ENCODE measurements around the gene ZBTB42.
"Not testable (repeated sequence)": the region's sequence is repeated elsewhere in the genome, so short reads cannot be mapped to it uniquely, and the experiment has no call there.

Gene ZBTB42

DNA sequence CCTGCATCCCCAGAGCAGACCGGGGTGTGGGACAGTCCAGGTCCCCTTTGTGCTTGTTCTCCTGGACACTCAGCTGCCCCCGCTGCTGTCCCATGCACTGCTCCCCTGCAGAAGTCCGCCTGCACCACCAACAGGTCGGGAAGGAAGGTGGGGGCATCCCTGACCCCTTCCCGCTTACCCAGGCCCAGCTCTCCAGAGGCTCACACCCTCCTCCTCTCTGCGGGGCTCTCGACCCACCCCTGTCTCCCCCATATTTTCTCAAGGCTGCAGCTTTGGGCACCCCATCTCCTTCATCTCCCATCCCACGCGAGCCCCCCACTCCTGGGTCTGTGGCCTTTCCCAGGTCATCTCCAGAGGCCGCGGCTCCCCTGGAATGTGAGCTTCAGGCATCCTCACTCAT is 9.4 kb downstream of the ZBTB42 start:
- DNase-seq (ENCODE audit: low spot score), result no peak

DNA sequence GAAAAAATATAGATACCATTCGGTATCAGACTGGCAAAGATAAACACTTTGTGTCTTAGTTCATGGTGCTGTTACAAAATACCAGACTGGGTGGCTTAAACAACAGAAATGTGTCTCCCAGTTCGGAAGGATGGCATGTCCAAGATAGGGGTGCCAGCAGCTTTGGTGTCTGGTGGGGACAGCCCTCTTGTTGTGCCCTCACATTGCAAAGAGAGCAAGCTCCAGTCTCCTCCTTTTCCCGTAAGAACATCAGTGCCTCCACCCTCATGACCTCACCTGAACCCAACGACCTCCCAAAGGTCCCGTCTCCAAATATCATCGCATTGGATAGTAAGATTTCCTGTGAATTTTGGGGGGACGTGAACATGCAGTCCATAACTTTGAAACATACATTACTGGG is 12.4 kb downstream of the ZBTB42 start:
- DNase-seq (ENCODE audit: low spot score), result no peak

DNA sequence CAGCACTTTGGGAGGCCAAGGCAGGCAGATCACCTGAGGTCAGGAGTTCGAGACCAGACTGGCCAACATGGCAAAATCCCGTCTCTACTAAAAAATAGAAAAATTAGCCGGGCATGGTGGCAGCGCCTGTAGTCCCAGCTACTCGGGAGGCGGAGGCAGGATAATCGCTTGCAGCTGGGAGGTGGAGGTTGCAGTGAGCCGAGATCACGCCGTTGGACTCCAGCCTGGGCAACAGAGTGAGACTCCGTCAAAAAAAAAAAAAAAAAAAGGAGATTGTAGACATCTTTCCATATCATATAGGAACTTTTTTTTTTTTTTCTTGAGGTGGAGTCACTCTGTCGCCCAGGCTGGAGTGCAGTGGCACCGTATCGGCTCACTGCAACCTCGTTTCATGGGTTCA is 13.8 kb downstream of the ZBTB42 start:
- not testable (repeated sequence) for DNase-seq (ENCODE audit: low spot score)

DNA sequence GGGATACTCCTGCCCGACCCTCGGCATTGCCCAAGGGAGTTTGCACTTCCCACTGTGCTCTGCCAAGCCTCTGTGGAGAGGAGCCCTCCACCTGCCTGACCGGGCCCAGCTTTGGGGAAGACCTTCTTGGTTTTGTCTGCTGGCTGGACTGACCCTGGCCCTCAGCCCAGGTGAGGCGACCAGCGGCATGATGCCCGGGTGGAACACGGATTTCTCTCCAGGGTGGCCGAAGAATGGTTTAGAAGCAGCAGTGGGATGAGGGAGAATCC is 15.6 kb downstream of the ZBTB42 start:
- no peak for DNase-seq (ENCODE audit: low spot score)

DNA sequence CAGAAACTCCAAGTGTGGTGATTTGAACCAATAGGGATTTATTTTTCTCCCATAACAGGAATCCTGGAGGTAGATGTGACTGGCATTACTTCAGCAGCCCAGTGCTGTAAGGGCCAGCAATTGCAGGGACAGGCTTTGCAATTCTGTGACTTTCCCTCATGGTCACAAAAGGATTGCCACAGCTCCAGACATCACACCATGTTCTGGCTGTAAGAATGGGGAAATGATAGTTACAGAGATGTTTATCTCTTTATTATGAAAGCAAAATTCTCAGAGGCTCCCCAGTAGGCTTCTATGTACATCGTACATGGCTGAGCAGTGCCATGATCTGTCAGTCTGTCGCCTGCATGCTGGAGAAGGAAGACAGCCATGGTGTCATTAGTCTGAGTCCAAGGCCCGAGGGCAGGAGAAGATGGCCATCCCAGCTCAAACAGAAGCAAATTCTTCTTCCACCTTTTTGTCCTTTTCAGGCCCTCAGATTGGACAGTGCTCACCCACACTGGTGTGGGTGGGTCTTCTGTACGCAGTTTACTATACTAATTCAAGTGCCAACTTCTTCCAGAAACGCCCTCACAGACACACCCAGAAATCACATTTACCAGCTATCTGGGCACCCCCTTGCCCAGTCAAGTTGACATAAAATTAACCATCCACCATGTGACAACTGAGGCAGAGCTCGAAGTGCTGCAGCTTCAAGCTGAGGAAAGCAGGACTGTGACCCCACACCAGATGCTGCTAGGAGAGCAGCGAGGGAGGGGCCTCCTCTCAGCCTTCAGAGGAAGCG is 17.2 kb downstream of the ZBTB42 start:
- no peak for DNase-seq (ENCODE audit: low spot score)

DNA sequence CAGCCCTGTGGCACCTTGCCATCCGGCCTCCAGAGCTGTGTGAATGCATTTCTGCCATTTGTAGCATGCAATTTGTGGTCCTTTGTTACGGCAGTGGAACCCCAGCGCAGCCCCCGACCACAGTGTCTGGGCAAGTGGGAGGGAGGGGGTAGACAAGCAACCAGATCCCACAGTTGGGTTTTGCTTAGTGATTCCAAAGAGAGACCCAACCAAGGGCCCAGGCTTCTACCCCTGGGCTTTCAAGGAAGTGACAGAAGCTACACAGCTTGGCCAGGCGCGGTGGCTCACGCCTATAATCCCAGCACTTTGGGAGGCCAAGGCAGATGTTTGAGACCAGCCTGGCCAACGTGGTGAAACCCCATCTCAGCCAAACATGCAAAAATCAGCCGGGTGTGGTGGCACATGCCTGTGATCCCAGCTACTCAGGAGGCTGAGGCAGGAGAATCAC is 17.8 kb downstream of the ZBTB42 start:
- no peak for DNase-seq (ENCODE audit: low spot score)

DNA sequence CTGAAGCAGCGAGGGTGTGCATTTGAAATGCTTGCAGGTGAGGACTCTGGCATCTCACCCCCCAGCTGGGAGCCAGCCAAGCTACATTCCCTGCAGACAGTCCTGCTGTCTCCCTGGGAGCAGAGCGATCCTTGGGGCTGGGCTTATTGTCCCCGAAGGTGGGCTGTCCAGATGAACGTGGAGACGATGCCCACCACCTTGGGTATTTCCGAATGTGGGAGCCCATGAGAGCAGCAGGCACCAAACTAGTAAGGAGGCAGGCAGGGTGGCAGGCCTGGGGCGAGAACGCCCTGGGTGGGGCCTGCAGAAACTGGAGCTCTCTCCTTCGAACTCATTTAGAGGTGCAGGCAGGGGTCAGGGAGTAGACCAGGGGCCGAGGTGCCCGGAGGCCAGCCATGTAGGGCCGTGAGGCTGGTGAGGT is 18.5 kb downstream of the ZBTB42 start:
- no peak for DNase-seq (ENCODE audit: low spot score)

DNA sequence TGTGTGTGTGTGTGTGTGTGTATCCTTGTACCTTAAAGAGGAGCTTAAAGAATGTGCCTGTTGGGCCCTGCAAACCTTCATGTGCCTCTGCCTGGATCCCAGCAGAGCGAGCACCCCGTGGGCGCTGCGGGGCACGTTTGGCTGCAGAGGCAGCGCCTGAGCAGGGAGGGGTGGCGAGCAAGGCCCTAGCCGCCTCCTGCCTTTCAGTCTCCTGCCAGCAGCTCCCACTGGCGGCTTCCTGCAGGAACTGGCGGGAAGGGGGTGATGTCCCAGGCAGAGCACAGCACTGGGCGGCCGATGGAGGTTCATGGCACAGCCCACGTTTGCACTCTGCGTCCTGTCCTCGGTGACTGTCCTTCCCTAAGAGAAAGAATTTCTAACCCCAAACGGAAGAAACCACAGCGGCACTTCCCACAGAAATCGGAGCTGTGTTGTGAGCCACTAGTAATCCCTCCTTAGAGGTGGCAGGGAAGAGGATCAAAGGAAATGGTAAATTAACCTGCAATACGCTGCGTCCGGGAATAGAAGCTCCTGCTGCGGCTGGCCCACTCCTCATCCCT is 19.8 kb downstream of the ZBTB42 start:
- no peak for DNase-seq (ENCODE audit: low spot score)

DNA sequence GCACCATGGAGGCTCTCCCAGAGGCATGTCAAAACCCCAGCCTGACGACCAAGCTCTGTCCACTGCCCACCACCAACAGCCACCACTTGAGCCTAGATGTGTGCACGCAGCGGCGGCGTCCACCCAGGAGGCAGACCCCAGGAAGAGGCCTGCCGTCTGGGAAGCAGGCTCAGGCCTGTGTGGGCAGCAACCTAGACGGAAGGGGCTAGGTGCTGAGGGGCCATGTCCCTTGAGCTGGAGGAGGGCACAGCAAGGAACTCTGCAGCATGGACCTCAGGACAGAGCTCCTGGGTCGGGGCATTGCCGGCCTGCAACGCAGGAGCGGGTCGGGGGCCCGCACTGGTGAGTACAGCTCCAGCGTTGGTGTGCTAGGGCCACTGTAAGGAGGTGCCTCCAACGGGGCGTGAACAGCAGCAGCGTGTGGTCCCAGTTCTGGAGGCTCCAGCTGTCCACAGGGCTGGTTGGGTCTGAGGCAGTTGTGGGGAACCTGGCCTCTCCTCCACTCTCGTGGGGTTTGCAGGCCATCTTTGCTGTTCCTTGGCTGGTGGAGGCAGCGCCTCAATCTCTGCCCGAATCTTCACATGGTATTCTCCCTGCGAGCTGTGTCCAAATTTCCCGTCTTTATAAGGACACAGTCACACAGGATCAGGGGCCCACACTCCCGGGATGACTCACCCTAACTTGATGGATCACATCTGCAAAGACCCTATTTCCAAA is 20.5 kb downstream of the ZBTB42 start:
- no peak for DNase-seq (ENCODE audit: low spot score)

DNA sequence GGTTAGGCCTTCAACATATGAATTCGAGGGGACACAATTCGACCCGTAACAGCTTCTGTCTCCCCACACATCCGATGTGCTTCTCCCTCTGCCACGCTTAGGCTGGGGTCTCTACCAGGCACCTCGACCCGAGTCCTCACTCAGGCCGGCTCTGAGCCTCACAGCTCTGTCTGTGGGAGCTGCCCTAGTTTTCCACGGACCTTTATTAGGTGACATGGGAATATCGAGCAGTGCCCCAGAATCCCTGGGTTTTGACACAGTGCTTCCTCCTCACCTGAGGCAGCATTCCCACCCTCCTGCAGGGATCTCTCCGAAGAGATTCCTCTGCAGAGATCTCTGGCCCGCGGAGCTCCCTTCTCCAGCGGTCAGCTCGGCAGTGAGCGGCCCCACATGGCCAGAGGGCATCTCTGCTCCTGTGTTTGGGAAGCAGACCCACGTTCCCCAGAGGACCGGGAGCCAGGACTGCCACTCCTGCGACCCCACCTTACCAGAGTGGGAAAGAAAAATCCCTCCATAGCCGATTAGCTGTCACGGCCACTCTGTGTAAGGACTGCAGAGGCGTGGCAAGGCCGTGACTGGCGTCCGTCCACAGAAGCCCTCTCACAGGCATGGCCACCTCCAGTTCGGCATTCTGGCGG is 21.2 kb downstream of the ZBTB42 start:
- DNase-seq (ENCODE audit: low spot score), result no peak

DNA sequence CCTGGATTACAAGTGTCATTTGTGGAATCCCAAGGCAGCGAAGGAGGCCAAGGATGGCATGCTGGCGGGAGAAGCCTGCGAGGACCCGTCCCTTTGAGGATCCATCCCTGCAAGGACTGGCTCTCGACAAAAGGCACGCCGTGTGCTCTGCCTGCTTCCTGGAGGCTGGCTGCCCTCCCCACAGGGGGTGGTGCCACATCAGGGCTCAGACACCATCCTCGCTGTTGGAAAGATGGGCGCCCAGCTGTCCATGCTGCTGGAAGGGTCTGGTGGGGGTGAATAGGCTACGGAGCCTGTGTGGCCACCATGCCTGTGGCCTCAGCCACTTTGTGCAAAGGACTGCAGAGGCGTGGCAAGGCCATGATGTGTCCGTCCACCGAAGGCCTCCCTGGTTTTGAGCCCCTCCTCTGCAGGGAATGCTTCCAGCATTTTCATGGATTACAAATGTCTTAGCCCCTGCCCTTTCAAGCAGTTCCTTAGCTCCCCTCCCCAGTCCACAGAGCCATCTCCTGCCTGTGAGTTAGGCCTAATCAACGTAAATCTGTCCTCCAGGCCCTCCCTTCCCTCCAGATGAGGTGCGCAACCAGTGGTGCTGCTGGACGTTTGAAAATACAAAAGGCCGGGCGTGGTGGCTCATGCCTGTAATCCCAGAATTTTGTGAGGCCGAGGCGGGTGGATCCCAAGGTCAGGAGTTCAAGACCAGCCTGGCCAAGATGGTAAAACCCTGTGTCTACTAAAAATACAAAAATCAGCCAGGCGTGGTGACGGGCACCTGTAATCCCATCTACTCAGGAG is 22.1 kb downstream of the ZBTB42 start:
- no peak for DNase-seq (ENCODE audit: low spot score)

DNA sequence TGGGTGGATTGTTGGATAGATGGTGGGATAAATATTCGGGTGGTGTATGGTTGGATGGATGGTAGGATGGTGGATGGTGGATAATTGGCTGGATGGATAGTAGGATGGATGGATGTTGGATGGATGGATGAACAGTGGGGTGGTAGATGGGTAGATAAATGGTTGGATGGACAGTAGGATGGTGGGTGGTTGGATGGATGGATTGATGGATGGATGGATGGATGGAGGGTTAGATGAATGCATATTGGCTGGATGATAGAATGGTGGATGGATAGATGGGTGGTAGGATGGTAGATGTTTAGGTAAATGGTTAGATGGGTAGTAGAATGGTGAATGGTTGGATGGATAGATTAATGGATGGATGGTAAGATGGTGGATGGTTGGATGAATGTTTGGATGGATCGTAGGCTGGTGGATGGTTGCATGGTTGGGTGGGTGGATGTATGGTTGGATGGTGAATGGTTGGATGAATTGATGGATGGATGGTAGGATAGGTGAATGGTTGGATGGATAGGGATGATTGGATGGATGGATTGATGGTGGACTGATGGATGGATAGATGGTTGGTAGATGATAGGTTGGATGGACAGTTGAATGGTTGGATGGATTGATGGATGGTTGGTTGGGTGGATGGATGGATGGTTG is 23.6 kb downstream of the ZBTB42 start:
- no peak for DNase-seq (ENCODE audit: low spot score)

DNA sequence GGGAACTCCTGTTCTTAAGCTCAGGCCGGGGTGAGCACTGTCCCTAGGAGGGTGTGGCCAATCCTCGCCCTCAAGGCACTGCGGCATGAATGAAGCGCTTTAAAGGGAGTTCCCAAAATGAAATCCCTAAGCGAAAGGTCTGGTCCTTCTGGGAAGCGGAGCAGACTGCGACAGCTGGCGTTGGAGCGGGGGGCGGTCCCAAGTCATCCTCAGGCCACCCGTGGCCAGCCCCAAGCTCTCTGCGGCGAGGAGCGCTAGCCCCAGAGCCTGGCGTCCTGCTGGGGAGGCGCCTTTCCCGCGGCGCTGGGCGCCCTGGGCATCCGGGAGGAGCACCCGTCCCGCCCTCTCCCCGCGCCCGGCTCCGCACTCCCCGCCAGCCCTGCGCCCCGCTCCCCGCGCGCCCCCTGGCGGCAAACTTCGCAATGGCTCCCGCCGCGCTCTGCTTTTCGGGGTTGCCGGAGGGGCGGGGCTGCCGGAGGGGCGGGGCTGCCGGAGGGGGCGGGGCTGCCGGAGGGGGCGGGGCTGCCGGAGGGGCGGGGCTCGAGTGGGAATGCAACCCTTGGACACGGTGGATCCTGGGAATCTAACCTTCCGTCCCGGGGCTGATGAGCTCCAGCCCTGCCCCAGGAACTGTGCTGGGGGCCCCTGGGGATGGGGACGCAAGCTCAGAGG is 25.4 kb downstream of the ZBTB42 start:
- DNase-seq (ENCODE audit: low spot score), result peak; percentile 66

DNA sequence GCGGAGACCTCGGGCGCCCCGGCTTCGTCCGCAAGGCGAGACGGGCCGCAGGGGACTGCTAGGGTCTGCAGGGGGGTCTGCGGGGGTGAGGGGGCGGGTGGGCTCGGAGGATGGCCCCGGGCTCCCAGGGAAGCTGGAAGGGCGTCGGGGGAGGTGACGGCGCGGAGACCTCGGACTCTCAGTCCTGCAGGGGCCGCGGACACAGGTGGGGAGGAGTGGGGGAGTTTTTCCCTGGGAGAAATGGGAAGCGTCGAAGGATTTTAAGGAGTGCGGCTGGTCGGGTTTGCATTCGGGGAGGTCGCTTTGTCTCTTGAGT is 25.9 kb downstream of the ZBTB42 start:
- no peak for DNase-seq (ENCODE audit: low spot score)

DNA sequence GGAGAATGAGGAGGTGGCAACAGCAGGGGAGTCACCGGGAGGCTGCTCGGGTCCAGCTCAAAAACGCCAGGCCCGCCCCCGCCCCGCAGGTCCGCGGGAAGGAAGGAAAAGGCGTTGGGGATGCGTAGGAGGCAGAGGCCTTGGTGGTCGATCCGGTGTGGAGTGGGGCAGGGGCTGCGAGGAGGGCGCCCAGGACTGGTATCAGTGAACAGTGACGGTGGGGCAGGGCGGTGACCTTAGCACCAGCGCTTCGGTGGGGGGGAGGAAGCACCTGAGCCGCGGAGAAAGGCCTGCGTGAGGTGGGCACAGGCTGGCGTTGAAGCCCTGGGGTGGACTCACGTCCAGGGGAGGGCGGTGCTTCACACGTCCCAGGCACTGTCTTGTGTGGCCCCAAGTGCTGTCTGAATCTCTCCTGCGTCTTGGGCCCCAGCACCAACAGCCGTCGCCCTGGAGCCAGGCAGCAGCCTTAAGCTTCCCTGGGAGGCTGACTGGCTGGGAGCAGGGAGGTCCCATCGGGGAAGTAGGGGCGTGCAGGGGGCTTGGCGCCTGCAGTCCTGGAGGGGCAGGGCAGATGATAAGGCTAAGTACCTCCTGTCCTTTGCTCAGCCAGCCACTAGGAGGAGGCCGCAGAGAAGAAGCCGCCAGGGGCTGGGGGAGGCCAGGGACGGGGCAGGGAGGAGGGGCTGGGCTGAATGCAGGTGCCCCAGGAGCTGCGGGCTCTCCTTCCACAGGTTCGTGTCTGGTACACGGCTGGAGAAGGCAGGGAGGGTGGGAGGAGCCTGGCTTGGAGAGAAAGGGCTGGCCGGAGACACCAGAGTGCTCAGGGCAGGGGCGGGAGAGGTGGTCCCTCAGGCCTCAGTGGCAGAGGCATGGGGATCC is 26.5 kb downstream of the ZBTB42 start:
- no peak for DNase-seq (ENCODE audit: low spot score)

DNA sequence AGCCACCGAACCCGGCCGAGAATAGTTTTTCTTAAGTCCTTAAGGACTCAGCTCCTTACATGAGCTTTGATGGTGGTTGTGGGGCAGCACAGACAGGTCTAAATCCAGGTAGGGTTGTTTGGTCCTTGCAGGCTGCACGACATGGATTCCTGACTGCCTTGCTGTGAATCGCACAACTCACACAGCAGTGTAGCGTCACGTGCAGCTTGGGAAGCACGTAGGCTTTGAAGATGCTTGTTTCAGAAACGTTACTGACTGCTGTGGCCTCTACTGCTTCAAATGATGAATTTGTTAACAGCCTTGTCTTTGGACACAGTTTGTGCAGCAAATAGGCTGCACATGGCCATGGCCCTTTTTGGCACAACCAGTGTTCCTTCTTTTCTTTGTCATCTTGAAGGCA is 29.9 kb downstream of the ZBTB42 start:
- DNase-seq (ENCODE audit: low spot score), result no peak

DNA sequence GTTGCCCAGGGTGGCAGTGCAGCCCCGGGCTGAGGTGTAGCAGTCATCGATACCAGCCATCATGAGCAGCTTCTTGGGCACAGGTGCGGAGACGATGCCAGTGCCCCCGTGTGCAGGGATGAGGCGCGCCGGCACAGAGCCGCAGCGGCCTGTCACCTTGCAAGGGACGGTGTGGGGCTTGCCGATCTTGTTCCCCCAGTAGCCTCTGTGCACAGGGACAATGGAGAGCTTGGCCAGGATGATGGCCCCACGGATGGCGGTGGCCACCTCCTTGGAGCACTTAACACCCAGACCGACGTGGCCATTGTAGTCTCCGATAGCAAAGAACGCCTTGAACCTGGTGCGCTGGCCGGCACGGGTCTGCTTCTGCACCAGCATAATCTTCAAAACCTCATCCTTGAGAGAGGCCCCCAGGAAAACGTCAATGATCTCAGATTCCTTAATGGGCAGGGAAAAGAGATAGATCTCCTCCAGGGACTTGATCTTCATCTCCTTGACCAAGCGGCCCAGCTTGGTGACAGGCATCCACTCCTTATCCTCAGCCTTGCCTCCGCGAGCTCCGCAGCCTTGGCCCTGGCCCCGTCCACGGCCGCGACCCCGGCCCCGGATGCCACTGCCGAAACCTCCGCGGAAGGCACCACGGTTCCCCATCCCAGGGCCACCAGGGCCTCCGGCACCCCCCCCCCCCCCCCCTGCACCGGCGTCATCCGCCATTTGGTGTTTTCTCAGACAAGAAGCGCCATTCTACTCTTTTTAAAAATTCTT is 35.5 kb downstream of the ZBTB42 start:
- not testable (repeated sequence) for DNase-seq (ENCODE audit: low spot score)

DNA sequence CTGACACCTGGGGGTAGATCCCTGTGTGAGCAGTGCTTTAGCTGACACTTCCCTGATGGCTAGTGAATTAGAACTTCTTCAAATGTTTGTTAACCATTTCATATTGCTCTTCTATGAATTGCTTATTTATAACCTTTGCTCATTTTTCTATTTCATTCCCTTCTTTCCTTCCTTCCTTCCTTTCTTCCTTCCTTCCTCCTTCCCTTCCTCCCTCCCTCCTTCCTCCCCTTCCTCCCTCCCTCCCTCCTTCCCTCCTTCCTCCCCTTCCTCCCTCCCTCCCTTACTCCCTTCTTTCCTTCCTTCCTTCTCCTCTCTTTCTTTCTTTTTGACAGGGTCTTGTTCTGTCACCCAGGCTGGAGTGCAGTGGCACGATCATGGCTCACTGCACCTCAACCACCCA is 40.8 kb downstream of the ZBTB42 start:
- no peak for DNase-seq (ENCODE audit: low spot score)

DNA sequence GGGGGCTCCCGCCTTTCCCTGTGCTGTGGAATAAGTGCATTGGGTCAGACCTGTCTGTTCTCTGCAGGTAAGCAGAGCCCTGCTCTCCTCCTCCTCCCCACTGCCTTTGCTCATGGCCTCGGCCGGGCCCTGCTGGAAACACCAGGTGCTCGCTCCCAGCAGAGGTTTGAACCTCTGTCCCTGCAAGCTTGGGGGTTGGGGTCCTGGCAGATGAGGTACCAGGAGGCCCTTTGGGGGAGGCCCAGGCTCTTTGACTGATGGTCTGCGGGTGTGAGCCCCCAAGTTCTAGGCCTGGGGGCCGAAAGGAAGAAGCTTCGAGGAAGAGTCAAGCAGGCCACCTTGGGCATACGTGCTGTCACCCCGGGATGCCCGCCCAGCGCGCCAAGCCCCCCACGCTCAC is 42.1 kb downstream of the ZBTB42 start:
- no peak for DNase-seq (ENCODE audit: low spot score)

Data from pons (tissue), 1 donor.